Measurements from ENCODE around the gene PRKAG2.

The PRKAG2 gene

DNA sequence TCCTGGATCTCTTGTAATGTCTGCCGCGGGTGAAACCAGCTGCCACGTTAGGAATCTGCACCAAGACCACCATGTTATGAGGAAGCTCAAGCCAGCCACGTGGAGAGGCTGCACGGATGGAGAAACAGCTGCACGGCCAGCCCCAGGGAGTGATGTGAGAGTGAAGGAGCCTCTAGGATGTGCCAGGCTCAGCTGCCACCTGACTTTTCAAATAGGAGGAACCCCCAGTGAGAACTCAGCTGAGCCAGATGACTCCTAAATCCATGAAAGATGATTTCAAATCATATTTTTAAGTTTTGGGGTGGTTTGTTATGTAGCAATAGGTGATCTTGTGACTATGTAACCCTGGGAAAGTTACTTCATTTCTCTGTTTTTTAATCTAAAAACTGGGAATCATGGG, 71.7 kb downstream of the PRKAG2 start:
- H3K4me2 ChIP-seq (ENCODE audit: low read depth, low read length, poor library complexity, severe bottlenecking): no peak overlapping the region
- no peak overlapping the region for H2AFZ ChIP-seq (ENCODE audit: low read depth, low read length, severe bottlenecking)
- H3K9me3 ChIP-seq (ENCODE audit: insufficient read depth, low read length): no peaks in the 10 kb centered on the region
- H3K36me3 ChIP-seq (ENCODE audit: low read length): no peaks in the 10 kb centered on the region
- no peak overlapping the region for H3K4me3 ChIP-seq (ENCODE audit: insufficient read depth, low read length, poor library complexity, severe bottlenecking)
- H3K27ac ChIP-seq (ENCODE audit: low read depth, low read length): no peak overlapping the region
- no peaks in the 10 kb centered on the region for H3K27me3 ChIP-seq (ENCODE audit: low read length)
- no peaks in the 10 kb centered on the region for H4K20me1 ChIP-seq (ENCODE audit: low read depth, low read length)
- H3K9me2 ChIP-seq (replicated peaks; ENCODE audit: insufficient read depth, low read length): no peaks in the 10 kb centered on the region
- H3K79me2 ChIP-seq (ENCODE audit: insufficient read depth, low read length): no peaks in the 10 kb centered on the region
- TF ChIP-seq, protein P1, sequence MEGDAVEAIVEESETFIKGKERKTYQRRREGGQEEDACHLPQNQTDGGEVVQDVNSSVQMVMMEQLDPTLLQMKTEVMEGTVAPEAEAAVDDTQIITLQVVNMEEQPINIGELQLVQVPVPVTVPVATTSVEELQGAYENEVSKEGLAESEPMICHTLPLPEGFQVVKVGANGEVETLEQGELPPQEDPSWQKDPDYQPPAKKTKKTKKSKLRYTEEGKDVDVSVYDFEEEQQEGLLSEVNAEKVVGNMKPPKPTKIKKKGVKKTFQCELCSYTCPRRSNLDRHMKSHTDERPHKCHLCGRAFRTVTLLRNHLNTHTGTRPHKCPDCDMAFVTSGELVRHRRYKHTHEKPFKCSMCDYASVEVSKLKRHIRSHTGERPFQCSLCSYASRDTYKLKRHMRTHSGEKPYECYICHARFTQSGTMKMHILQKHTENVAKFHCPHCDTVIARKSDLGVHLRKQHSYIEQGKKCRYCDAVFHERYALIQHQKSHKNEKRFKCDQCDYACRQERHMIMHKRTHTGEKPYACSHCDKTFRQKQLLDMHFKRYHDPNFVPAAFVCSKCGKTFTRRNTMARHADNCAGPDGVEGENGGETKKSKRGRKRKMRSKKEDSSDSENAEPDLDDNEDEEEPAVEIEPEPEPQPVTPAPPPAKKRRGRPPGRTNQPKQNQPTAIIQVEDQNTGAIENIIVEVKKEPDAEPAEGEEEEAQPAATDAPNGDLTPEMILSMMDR (IDR thresholded peaks at IDR 0.05; ENCODE audit: insufficient read depth, low read length, poor library complexity, severe bottlenecking): no peak
- no peak for TF ChIP-seq EZH2phosphoT487 (conservative IDR thresholded peaks at IDR 0.05; ENCODE audit: low read length)
- no peak overlapping the region for H3K9ac ChIP-seq (ENCODE audit: low read length)
- no peaks in the 10 kb centered on the region for H3F3A ChIP-seq (ENCODE audit: insufficient read depth)

DNA sequence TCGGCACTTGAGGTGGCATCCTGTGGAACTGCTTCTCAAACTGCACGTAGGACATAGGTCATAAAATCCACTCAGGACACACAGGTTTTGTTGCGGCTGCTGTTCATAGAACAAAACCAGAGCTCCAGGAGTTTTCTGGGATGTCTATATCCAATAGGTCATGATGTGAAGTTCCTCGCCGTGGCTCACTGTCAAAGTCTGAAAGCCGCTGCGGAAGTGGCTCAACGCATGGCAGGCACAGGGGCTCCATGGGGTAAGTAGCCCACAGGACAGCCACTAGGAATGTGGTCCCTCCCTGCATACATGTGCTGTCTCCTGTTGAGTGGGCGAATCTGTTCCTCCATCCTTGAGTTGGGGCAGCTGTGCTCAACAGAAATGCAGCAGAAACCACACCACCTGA, 72.2 kb downstream of the PRKAG2 start:
- Histone ChIP-seq H3F3A (ENCODE audit: insufficient read depth) (no peaks in the 10 kb centered on the region), H3K79me2 (ENCODE audit: insufficient read depth, low read length) (no peaks in the 10 kb centered on the region), H3K9ac (ENCODE audit: low read length) (no peak overlapping the region), H2AFZ (ENCODE audit: low read depth, low read length, severe bottlenecking) (no peak overlapping the region), H3K4me2 (ENCODE audit: low read depth, low read length, poor library complexity, severe bottlenecking) (no peak overlapping the region), H4K20me1 (ENCODE audit: low read depth, low read length) (no peaks in the 10 kb centered on the region), H3K27me3 (ENCODE audit: low read length) (no peaks in the 10 kb centered on the region), H3K27ac (ENCODE audit: low read depth, low read length) (no peak overlapping the region), H3K36me3 (ENCODE audit: low read length) (no peaks in the 10 kb centered on the region), H3K4me3 (ENCODE audit: insufficient read depth, low read length, poor library complexity, severe bottlenecking) (no peak overlapping the region), H3K9me2 (replicated peaks; ENCODE audit: insufficient read depth, low read length) (no peaks in the 10 kb centered on the region), H3K9me3 (ENCODE audit: insufficient read depth, low read length) (no peaks in the 10 kb centered on the region)
- TF ChIP-seq EZH2phosphoT487 (conservative IDR thresholded peaks at IDR 0.05; ENCODE audit: low read length): no peak
- TF ChIP-seq, protein P1 (IDR thresholded peaks at IDR 0.05; ENCODE audit: insufficient read depth, low read length, poor library complexity, severe bottlenecking): no peak

DNA sequence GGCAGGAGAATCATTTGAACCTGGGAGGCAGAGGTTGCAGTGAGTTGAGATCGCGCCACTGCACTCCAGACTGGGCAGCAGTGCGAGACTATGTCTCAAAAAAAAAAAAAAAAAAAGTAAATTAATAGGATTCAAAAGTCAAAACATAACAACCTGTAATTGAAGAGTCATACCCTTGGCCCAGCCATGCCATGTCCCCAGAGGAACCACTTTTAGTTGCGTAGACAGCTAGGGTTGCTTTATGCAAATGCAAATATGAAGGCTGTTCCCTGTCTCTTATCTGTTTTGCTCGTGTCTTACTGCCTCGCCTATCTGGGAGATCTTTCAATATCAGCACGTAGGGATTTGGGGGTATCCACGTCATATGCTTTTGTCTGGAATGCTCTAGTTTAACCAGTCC, 73.1 kb downstream of the PRKAG2 start:
- H3F3A ChIP-seq (ENCODE audit: insufficient read depth): no peaks in the 10 kb centered on the region
- no peaks in the 10 kb centered on the region for H3K9me3 ChIP-seq (ENCODE audit: insufficient read depth, low read length)
- H3K79me2 ChIP-seq (ENCODE audit: insufficient read depth, low read length): no peaks in the 10 kb centered on the region
- H2AFZ ChIP-seq (ENCODE audit: low read depth, low read length, severe bottlenecking): no peak overlapping the region
- no peak overlapping the region for H3K9ac ChIP-seq (ENCODE audit: low read length)
- no peak overlapping the region for H3K4me3 ChIP-seq (ENCODE audit: insufficient read depth, low read length, poor library complexity, severe bottlenecking)
- no peaks in the 10 kb centered on the region for H4K20me1 ChIP-seq (ENCODE audit: low read depth, low read length)
- H3K36me3 ChIP-seq (ENCODE audit: low read length): no peaks in the 10 kb centered on the region
- H3K27me3 ChIP-seq (ENCODE audit: low read length): no peaks in the 10 kb centered on the region
- TF ChIP-seq, protein P1 (IDR thresholded peaks at IDR 0.05; ENCODE audit: insufficient read depth, low read length, poor library complexity, severe bottlenecking): no peak
- TF ChIP-seq EZH2phosphoT487 (conservative IDR thresholded peaks at IDR 0.05; ENCODE audit: low read length): no peak
- H3K4me2 ChIP-seq (ENCODE audit: low read depth, low read length, poor library complexity, severe bottlenecking): no peak overlapping the region
- H3K27ac ChIP-seq (ENCODE audit: low read depth, low read length): no peak overlapping the region
- no peaks in the 10 kb centered on the region for H3K9me2 ChIP-seq (replicated peaks; ENCODE audit: insufficient read depth, low read length)

DNA sequence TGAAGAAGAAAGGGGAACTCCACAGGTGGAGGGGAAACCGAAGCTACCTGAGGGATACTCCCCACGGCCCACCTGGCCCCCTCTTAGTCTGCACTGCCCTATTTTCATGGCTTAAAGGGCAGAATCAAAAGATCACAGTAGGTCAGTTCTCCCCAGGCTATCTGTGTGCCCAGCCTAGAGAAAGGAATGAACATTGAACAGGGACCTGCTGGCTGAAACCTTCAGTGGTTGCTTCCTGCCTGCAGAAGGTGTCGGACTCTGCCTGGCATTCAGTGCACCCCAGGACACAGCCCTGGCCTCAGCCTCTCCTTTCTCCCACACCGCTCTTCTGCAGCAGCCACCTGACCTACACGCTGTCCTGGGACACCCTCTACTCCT, 74.5 kb downstream of the PRKAG2 start:
- no peak overlapping the region for H2AFZ ChIP-seq (ENCODE audit: low read depth, low read length, severe bottlenecking)
- H3K9me2 ChIP-seq (replicated peaks; ENCODE audit: insufficient read depth, low read length): no peaks in the 10 kb centered on the region
- H3K9ac ChIP-seq (ENCODE audit: low read length): no peak overlapping the region
- H3K4me2 ChIP-seq (ENCODE audit: low read depth, low read length, poor library complexity, severe bottlenecking): no peak overlapping the region
- H3K27me3 ChIP-seq (ENCODE audit: low read length): no peaks in the 10 kb centered on the region
- H4K20me1 ChIP-seq (ENCODE audit: low read depth, low read length): no peaks in the 10 kb centered on the region
- H3F3A ChIP-seq (ENCODE audit: insufficient read depth): no peaks in the 10 kb centered on the region
- H3K36me3 ChIP-seq (ENCODE audit: low read length): no peaks in the 10 kb centered on the region
- TF ChIP-seq, protein P1 (IDR thresholded peaks at IDR 0.05; ENCODE audit: insufficient read depth, low read length, poor library complexity, severe bottlenecking): no peak
- TF ChIP-seq EZH2phosphoT487 (conservative IDR thresholded peaks at IDR 0.05; ENCODE audit: low read length): no peak
- no peaks in the 10 kb centered on the region for H3K9me3 ChIP-seq (ENCODE audit: insufficient read depth, low read length)
- no peak overlapping the region for H3K4me3 ChIP-seq (ENCODE audit: insufficient read depth, low read length, poor library complexity, severe bottlenecking)
- H3K79me2 ChIP-seq (ENCODE audit: insufficient read depth, low read length): no peaks in the 10 kb centered on the region
- no peak overlapping the region for H3K27ac ChIP-seq (ENCODE audit: low read depth, low read length)
